Measurements from ENCODE around the gene SLC25A27. TPM values are rescaled to one million over a fixed set of nuclear protein-coding genes. Genes with fewer than 3 reads are reported as not detected.

SLC25A27 gene
- total RNA-seq, 1 donor from 2014 or later: 4.7 TPM

DNA sequence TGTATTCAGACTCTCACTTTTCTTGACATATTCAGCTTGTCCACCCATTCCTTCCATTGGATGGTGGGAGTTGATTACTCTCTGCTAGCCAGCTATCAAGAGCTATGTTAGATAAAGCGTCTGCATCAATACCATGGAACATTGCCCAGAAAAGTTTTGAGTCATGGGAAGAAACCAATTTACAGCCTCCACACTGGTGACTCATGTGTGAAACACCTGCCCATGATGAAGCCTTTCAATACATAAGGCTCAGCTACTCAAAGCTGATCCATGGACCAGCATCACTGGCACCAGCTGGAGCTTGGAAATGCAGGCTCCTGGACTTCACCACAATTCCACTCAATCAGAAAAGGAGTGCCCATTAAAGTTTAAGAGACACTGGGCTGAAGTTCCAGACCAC lies 66.3 kb downstream of the SLC25A27 start:
- Mint-ChIP-seq H3K4me3 (ENCODE audit: unreplicated experiment) (no peak overlapping the region), H3K36me3 (ENCODE audit: low read depth, unreplicated experiment) (no peaks in the 10 kb centered on the region), H3K4me1 (ENCODE audit: unreplicated experiment) (no peaks in the 10 kb centered on the region), H3K9me3 (ENCODE audit: unreplicated experiment) (no peaks in the 10 kb centered on the region), H3K27me3 (ENCODE audit: unreplicated experiment) (peaks cover 3% of the 10 kb centered on the region), H3K27ac (ENCODE audit: unreplicated experiment) (no peak overlapping the region)
- no peak for DNase-seq (ENCODE audit: low spot score)
- TF ChIP-seq, protein P1, sequence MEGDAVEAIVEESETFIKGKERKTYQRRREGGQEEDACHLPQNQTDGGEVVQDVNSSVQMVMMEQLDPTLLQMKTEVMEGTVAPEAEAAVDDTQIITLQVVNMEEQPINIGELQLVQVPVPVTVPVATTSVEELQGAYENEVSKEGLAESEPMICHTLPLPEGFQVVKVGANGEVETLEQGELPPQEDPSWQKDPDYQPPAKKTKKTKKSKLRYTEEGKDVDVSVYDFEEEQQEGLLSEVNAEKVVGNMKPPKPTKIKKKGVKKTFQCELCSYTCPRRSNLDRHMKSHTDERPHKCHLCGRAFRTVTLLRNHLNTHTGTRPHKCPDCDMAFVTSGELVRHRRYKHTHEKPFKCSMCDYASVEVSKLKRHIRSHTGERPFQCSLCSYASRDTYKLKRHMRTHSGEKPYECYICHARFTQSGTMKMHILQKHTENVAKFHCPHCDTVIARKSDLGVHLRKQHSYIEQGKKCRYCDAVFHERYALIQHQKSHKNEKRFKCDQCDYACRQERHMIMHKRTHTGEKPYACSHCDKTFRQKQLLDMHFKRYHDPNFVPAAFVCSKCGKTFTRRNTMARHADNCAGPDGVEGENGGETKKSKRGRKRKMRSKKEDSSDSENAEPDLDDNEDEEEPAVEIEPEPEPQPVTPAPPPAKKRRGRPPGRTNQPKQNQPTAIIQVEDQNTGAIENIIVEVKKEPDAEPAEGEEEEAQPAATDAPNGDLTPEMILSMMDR (IDR thresholded peaks at IDR 0.05; ENCODE audit: unreplicated experiment): no peak

DNA sequence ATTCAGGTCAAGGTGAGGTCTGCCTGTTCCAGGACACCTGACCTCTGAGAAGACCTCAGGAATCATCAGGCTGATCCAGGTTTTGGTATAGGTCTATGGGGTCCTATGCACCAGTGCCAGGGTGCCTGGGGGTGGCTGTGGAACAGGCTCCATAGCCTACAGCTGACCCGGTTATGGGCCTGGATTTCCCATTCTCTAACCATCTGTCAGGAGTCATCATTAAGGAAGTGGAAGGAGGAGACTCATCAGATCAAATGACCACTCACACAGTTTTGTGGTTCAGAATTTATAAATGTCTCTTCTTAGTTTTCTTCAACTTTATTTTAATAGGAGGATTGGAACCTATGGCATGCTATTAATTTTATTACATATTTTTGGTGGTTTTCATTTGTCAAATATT lies 67.6 kb downstream of the SLC25A27 start:
- no peaks in the 10 kb centered on the region for H3K4me1 Mint-ChIP-seq (ENCODE audit: unreplicated experiment)
- H3K27ac Mint-ChIP-seq (ENCODE audit: unreplicated experiment): no peak overlapping the region
- TF ChIP-seq, protein P1 (IDR thresholded peaks at IDR 0.05; ENCODE audit: unreplicated experiment): no peak
- DNase-seq (ENCODE audit: low spot score): no peak
- H3K36me3 Mint-ChIP-seq (ENCODE audit: low read depth, unreplicated experiment): no peaks in the 10 kb centered on the region
- peaks cover 3% of the 10 kb centered on the region for H3K27me3 Mint-ChIP-seq (ENCODE audit: unreplicated experiment)
- no peak overlapping the region for H3K4me3 Mint-ChIP-seq (ENCODE audit: unreplicated experiment)
- H3K9me3 Mint-ChIP-seq (ENCODE audit: unreplicated experiment): no peaks in the 10 kb centered on the region

Other genes starting within 250 kb of the SLC25A27 start
- 17.0 TPM for gene RCAN2, start 161.5 kb upstream of the SLC25A27 start, total RNA-seq (ENCODE audit: unreplicated experiment)
- gene CYP39A1, start 157 bp upstream of the SLC25A27 start, total RNA-seq (ENCODE audit: unreplicated experiment): 2.5 TPM
- gene TDRD6, start 34.9 kb downstream of the SLC25A27 start, total RNA-seq (ENCODE audit: unreplicated experiment): 0.21 TPM
- gene PLA2G7, start 82.4 kb downstream of the SLC25A27 start, total RNA-seq (ENCODE audit: unreplicated experiment): 0.21 TPM
- gene ANKRD66, start 94.0 kb downstream of the SLC25A27 start, total RNA-seq (ENCODE audit: unreplicated experiment): not detected
- gene MEP1A, start 140.4 kb downstream of the SLC25A27 start, total RNA-seq (ENCODE audit: unreplicated experiment): not detected